Activated T-helper 9 cell treated with anti-CD3 and anti-CD28 coated beads, Interleukin-2, amount 50 U/mL, for 16 hours (primary cell): ENCODE data around the gene SKOR1.

ENCODE experiments used
- DNase-seq: peaks from one replicate; pipeline ENCODE4 v3.0.0-alpha.2; 2020; ENCODE audit warnings: low read depth

The SKOR1 gene

GRCh38 chr15:67820122-67820991, 5.0 kb upstream of the SKOR1 start:
- no peak for DNase-seq

GRCh38 chr15:67820992-67821783, 4.1 kb upstream of the SKOR1 start:
- DNase-seq: no peak

GRCh38 chr15:67821784-67822440, 3.4 kb upstream of the SKOR1 start:
- DNase-seq: no peak

GRCh38 chr15:67822537-67823313, 2.6 kb upstream of the SKOR1 start:
- DNase-seq: no peak

GRCh38 chr15:67823314-67824196, 1.8 kb upstream of the SKOR1 start:
- DNase-seq: no peak

- no peak for DNase-seq
Measured at GRCh38 chr15:67824197-67824968, 926 bp upstream of the SKOR1 start.

- no peak for DNase-seq
Measured at GRCh38 chr15:67825881-67826716, 790 bp downstream of the SKOR1 start.

GRCh38 chr15:67826717-67827561, 1.6 kb downstream of the SKOR1 start:
- no peak for DNase-seq

- no peak for DNase-seq
Measured at GRCh38 chr15:67827562-67828277, 2.4 kb downstream of the SKOR1 start.

- no peak for DNase-seq
Measured at GRCh38 chr15:67828278-67828968, 3.1 kb downstream of the SKOR1 start.

GRCh38 chr15:67828969-67829646, 3.8 kb downstream of the SKOR1 start:
- DNase-seq: no peak

GRCh38 chr15:67829647-67830504, 4.6 kb downstream of the SKOR1 start:
- no peak for DNase-seq

- DNase-seq: no peak
Measured at GRCh38 chr15:67831363-67831762, 6.1 kb downstream of the SKOR1 start.

- no peak for DNase-seq
Measured at GRCh38 chr15:67832031-67832551, 6.8 kb downstream of the SKOR1 start.
